Spleen (tissue), 11 donors: ENCODE results near the gene XYLT1. TPM values are rescaled to one million over a fixed set of nuclear protein-coding genes. Genes with fewer than 3 reads are reported as not detected.

Source experiments
- DNase-seq: peaks from one replicate; pipeline ENCODE4 v3.0.0-alpha.2; 2020
- H3K27ac ChIP-seq, 8 donors: fragments of 200-600 bp; sonication (generic) in 7 of 8; 1 replicate in 4 of 8; 2 replicates in 4 of 8; pipeline versions ENCODE4 v1.5.0 to v1.8.0; 2016 to 2021; ENCODE audit warnings: inconsistent platforms in 4 of 8, mild to moderate bottlenecking in 4 of 8, moderate library complexity in 1 of 8
- H3K27me3 ChIP-seq, 7 donors: fragments of 200-600 bp; sonication (generic) in 6 of 7; replicated peaks in 1 of 7; 1 replicate in 4 of 7; 2 replicates in 3 of 7; pipeline versions ENCODE4 v1.5.0 to v1.8.0; 2016 to 2021; ENCODE audit warnings: inconsistent platforms in 3 of 7, mild to moderate bottlenecking in 1 of 7
- H3K36me3 ChIP-seq, 6 donors: fragments of 200-600 bp; sonication (generic) in 5 of 6; 1 replicate in 4 of 6; 2 replicates in 2 of 6; pipeline versions ENCODE4 v1.5.0 to v1.8.0; 2016 to 2021; ENCODE audit warnings: inconsistent platforms in 2 of 6
- H3K4me1 ChIP-seq, 6 donors: fragments of 200-600 bp; sonication (generic) in 5 of 6; 1 replicate in 3 of 6; 2 replicates in 3 of 6; pipeline versions ENCODE4 v1.5.0 to v1.8.0; 2016 to 2021; ENCODE audit warnings: inconsistent platforms in 3 of 6
- H3K4me3 ChIP-seq, 8 donors: fragments of 200-600 bp; sonication (generic) in 7 of 8; 1 replicate in 4 of 8; 2 replicates in 4 of 8; pipeline versions ENCODE4 v1.5.0 to v1.8.0; 2016 to 2021; ENCODE audit warnings: inconsistent platforms in 4 of 8, mild to moderate bottlenecking in 4 of 8, moderate library complexity in 2 of 8
- H3K9me3 ChIP-seq, 8 donors: fragments of 200-600 bp; sonication (generic) in 7 of 8; 1 replicate in 4 of 8; 2 replicates in 4 of 8; pipeline versions ENCODE4 v1.5.0 to v1.8.0; 2016 to 2021; ENCODE audit warnings: inconsistent platforms in 4 of 8
- POLR2A ChIP-seq, 3 donors: fragments of 450-650 bp; IDR thresholded peaks; one replicate each; pipeline ENCODE4 v1.5.1; 2017; ENCODE audit warnings: antibody characterized with exemption in 3 of 3, mild to moderate bottlenecking in 1 of 3
- POLR2AphosphoS5 ChIP-seq, 3 donors: sonication (generic); formaldehyde crosslinking; IDR thresholded peaks; one replicate each; pipeline ENCODE4 v1.5.1; 2017; ENCODE audit warnings: antibody characterized with exemption in 3 of 3
- WGBS, 5 donors: extraction: QIAGEN DNeasy Blood & Tissue Kit in 3 of 5; methylation state at CpG; one replicate each; pipeline versions ENCODE4 v1.1.5 to v1.1.7; 2013 to 2018; 5-methylcytosine and 5-hydroxymethylcytosine counted together
- intact Hi-C: fragments of 100-400 bp; cut with DNase I; formaldehyde crosslinking; loops from one replicate; pipeline ENCODE4 v1.15.0; 2023; ENCODE audit warnings: low total_unique reads
- polyA plus RNA-seq, 3 donors: library from polyadenylated mRNA; stranded (reverse); fragments of 200-250 nt; gene quantifications; one replicate each; pipeline ENCODE4 v1.2.1, GENCODE V29; 2013
- total RNA-seq, 7 donors: library from RNA; depleted of rRNA in 3 of 7; stranded (reverse); fragments of >200 nt in 3 of 7; fragmentation: NEBNext Ultra II Directional in 4 of 7; extraction: Animal tissue kit (Norgen Biotek cat#: 25700) in 4 of 7; gene quantifications; one replicate each; pipeline versions ENCODE4 v1.1.0 to v1.2.1, GENCODE V29; 2016 to 2021
- TF ChIP-seq, protein P1 (sequence below), 11 experiments: fragments of 200-600 bp in 7 of 11; fragments of 450-650 bp in 4 of 11; sonication (generic) in 4 of 11; IDR thresholded peaks in 8 of 11; conservative IDR thresholded peaks in 3 of 11; 1 replicate in 7 of 11; 2 replicates in 4 of 11; pipeline versions ENCODE4 v1.4.0 to v1.8.0; 2016 to 2021; ENCODE audit warnings: antibody characterized with exemption in 11 of 11, inconsistent platforms in 4 of 11, mild to moderate bottlenecking in 1 of 11
- donor health status: healthy with polysubstance abuse.
- donor health status: DM: no; HTN: no; CAD: no; lungs with moderate emphysema.
- donor health status: DM: no; HTN: no; CAD: no.
- donor health status: Bipolar disorder and iron deficiency.
- donor health status: healthy.
- donor health status: DM: no; HTN: no; CAD: no.
- donor health status: DM: yes; HTN: yes; CAD: no.

The XYLT1 gene
- total and polyA plus RNA-seq, 10 donors = 2.1 to 40.7 (median 23.5) TPM

DNA sequence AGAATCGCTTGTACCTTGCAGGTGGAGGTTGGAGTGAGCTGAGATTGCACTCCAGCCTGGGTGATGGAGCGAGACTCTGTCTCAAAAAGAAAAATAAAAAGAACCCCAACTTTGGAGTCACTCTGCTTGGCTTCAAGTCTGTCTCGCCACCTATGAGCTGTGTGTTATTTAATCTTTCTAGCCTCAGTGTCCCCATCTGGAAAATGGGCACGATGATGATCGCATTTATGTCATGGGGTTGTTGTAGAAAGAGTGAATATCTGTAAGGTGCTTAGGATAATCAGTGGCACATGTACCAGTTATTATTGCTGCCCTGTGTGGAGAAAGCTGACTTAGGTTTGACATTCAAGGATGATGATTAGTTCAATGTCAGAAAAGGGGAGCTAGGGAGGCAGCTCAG, 319.4 kb downstream of the XYLT1 start:
- WGBS, 5 donors = 84 to 96% (median 91%) methylated on average over 5 of the region's 5 CpGs

DNA sequence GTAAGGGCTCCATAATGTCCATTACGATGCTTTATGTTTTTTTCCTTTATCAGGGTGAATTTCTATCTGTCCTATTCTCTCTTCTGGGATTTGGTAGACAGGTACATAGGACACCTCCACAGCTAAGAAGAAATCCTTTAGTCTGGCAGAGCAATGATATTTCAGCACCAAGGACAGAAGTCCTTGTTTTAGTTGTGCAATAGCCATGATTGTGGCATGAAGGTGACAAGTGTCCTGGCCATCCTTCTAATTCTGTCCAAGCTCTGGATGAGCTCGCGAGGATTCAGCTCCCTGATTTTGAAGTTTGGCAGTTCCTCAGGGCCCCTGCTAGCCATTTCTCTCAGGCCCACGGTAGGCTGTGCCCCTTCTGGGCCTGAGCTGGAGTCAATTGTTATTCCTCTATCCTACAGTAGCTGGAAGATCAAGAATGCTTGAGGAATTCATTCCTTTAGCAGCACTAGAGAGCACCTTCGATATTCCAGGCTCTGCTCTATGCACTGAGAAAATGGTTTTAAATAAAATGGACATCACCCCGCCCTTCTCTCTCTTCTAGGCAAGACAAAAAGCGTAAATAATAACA, 320.8 kb downstream of the XYLT1 start:
- H3K9me3 ChIP-seq = no peaks in the 10 kb centered on the region
- intact Hi-C loops = no loop called here
- WGBS, 5 donors = 72 to 94% (median 89%) methylated on average over 7 of the region's 7 CpGs
- H3K27ac ChIP-seq = no peak overlapping the region
- no peak overlapping the region for H3K4me3 ChIP-seq
- H3K27me3 ChIP-seq = no peaks in the 10 kb centered on the region
- H3K4me1 ChIP-seq = peaks cover 0 to 10% (median 2%) of the 10 kb centered on the region in 6 donors
- H3K36me3 ChIP-seq = peaks cover 0 to 18% (median 0%) of the 10 kb centered on the region in 6 donors
- TF ChIP-seq POLR2A (IDR thresholded peaks at IDR 0.05) = no peak
- TF ChIP-seq POLR2AphosphoS5 (IDR thresholded peaks at IDR 0.05) = no peak
- TF ChIP-seq, protein P1, sequence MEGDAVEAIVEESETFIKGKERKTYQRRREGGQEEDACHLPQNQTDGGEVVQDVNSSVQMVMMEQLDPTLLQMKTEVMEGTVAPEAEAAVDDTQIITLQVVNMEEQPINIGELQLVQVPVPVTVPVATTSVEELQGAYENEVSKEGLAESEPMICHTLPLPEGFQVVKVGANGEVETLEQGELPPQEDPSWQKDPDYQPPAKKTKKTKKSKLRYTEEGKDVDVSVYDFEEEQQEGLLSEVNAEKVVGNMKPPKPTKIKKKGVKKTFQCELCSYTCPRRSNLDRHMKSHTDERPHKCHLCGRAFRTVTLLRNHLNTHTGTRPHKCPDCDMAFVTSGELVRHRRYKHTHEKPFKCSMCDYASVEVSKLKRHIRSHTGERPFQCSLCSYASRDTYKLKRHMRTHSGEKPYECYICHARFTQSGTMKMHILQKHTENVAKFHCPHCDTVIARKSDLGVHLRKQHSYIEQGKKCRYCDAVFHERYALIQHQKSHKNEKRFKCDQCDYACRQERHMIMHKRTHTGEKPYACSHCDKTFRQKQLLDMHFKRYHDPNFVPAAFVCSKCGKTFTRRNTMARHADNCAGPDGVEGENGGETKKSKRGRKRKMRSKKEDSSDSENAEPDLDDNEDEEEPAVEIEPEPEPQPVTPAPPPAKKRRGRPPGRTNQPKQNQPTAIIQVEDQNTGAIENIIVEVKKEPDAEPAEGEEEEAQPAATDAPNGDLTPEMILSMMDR (IDR thresholded peaks at IDR 0.05 in 8 of 11, conservative IDR thresholded peaks at IDR 0.05 in 3 of 11) = no peak
- no peak for DNase-seq

More for the DNA sequence above, 319.4 kb downstream of the XYLT1 start:
- Histone ChIP-seq H3K9me3 (no peaks in the 10 kb centered on the region), H3K27ac (no peak overlapping the region), H3K27me3 (no peaks in the 10 kb centered on the region), H3K4me3 (no peak overlapping the region), H3K4me1 (peaks cover 0 to 22% (median 7%) of the 10 kb centered on the region in 6 donors), H3K36me3 (peaks cover 0 to 12% (median 0%) of the 10 kb centered on the region in 6 donors)
- intact Hi-C loops = no loop called here
- TF ChIP-seq, protein P1 (IDR thresholded peaks at IDR 0.05 in 8 of 11, conservative IDR thresholded peaks at IDR 0.05 in 3 of 11) = no peak
- TF ChIP-seq POLR2AphosphoS5 (IDR thresholded peaks at IDR 0.05) (no peak), POLR2A (IDR thresholded peaks at IDR 0.05) (no peak)
- no peak for DNase-seq

DNA sequence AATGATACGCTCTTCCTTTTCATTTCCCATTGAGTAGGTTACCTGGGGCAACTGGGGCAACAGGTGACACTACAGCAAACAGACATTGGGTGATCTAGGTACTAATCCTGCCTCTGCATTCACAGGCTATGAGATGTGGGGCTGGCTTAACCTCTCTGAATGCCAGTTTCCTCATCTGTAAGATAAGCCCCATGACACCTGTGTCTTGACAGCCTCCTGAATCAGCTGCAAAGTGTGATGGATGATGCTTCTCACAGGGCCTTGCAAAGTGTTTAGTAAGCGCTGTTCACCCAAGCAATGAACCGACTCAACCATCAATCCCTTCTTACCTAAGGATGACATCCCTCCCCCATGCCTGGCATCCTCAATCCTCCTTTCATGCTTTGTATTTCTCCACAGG, 322.8 kb downstream of the XYLT1 start:
- no peak overlapping the region for H3K4me3 ChIP-seq
- no peaks in the 10 kb centered on the region for H3K4me1 ChIP-seq
- no peak for DNase-seq
- 90 to 93% (median 92%) methylated on average over 3 of the region's 3 CpGs for WGBS, 5 donors
- no peaks in the 10 kb centered on the region for H3K9me3 ChIP-seq
- intact Hi-C loops = no loop called here
- H3K27ac ChIP-seq = no peak overlapping the region
- TF ChIP-seq POLR2AphosphoS5 (IDR thresholded peaks at IDR 0.05) (no peak), POLR2A (IDR thresholded peaks at IDR 0.05) (no peak)
- TF ChIP-seq, protein P1 (IDR thresholded peaks at IDR 0.05 in 8 of 11, conservative IDR thresholded peaks at IDR 0.05 in 3 of 11) = no peak
- H3K27me3 ChIP-seq = no peaks in the 10 kb centered on the region
- H3K36me3 ChIP-seq = peaks cover 0 to 18% (median 0%) of the 10 kb centered on the region in 6 donors

DNA sequence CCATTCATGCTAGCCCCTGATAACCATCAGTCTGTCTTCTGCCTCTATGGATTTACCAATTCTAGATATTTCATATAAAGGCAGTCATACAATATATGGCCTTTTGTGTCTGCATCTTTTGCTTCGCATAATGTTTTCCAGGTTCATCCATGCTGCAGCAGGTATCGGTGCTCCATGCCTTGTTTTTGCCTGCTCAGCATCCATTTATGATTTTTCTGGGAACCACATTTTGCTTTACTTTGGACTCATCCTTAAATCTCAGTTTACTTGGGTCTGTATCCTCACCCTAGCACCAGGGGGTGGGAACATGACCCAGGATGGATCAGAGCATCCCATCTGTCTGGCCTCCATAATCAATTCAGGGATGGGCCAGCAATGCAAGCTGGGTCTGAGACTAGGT, 325.7 kb downstream of the XYLT1 start:
- Histone ChIP-seq H3K4me3 (no peak overlapping the region), H3K36me3 (peaks cover 0 to 25% (median 0%) of the 10 kb centered on the region in 6 donors), H3K27me3 (no peaks in the 10 kb centered on the region), H3K4me1 (no peaks in the 10 kb centered on the region), H3K9me3 (no peaks in the 10 kb centered on the region), H3K27ac (no peak overlapping the region)
- intact Hi-C loops = no loop called here
- 92 to 100% (median 97%) methylated on average over 2 of the region's 2 CpGs for WGBS, 5 donors
- TF ChIP-seq, protein P1 (IDR thresholded peaks at IDR 0.05 in 8 of 11, conservative IDR thresholded peaks at IDR 0.05 in 3 of 11) = no peak
- TF ChIP-seq POLR2A (IDR thresholded peaks at IDR 0.05) (no peak), POLR2AphosphoS5 (IDR thresholded peaks at IDR 0.05) (no peak)
- DNase-seq = no peak
